OCI-LY3 (cell line): ENCODE results near the gene EPDR1.

ENCODE experiments used
- H2AFZ ChIP-seq: fragments of 200-600, 300-600 bp; shearing (Covaris generic); 2 replicates; pipeline ENCODE4 v1.6.0; 2014; ENCODE audit warnings: antibody characterized with exemption, low read depth, low read length
- H3K27ac ChIP-seq: fragments of 200-600, 300-600 bp; sonication (generic); 2 replicates; pipeline ENCODE4 v1.5.1; 2014; ENCODE audit warnings: mild to moderate bottlenecking, low read length, moderate library complexity, mixed read lengths
- H3K27me3 ChIP-seq: fragments of 200-600, 300-600 bp; sonication (generic); 2 replicates; pipeline ENCODE4 v1.6.1; 2014; ENCODE audit warnings: low read depth, low read length, mixed read lengths
- H3K36me3 ChIP-seq: fragments of 200-600, 300-600 bp; sonication (generic); replicated peaks from 2 replicates; pipeline ENCODE3; 2014; ENCODE audit warnings: low read depth, low read length, mixed read lengths
- H3K4me1 ChIP-seq: fragments of 300-600, 200-600 bp; sonication (generic); 2 replicates; pipeline ENCODE4 v1.6.1; 2014; ENCODE audit warnings: low read length, mixed read lengths
- H3K4me2 ChIP-seq: fragments of 200-600, 300-600 bp; sonication (generic); 2 replicates; pipeline ENCODE4 v1.6.1; 2014; ENCODE audit warnings: low read length, mixed read lengths
- H3K4me3 ChIP-seq: fragments of 300-600, 200-600 bp; sonication (generic); 2 replicates; pipeline ENCODE4 v1.5.1; 2014; ENCODE audit warnings: antibody characterized with exemption, mild to moderate bottlenecking, low read length, moderate library complexity
- H3K79me2 ChIP-seq: fragments of 300-600, 200-600 bp; shearing (Covaris generic); 2 replicates; pipeline ENCODE4 v1.6.1; 2014; ENCODE audit warnings: mild to moderate bottlenecking, low read length, mixed read lengths
- H3K9ac ChIP-seq: fragments of 300-600, 200-600 bp; shearing (Covaris generic); 2 replicates; pipeline ENCODE4 v1.6.0; 2014; ENCODE audit warnings: mild to moderate bottlenecking, low read length, moderate library complexity
- H3K9me3 ChIP-seq: fragments of 200-600, 300-600 bp; shearing (Covaris generic); 2 replicates; pipeline ENCODE4 v1.6.1; 2014; ENCODE audit warnings: low read length, mixed read lengths; ENCODE audit not compliant: insufficient read depth
- H4K20me1 ChIP-seq: fragments of 200-600, 300-600 bp; sonication (generic); 2 replicates; pipeline ENCODE4 v1.6.1; 2016; ENCODE audit warnings: low read length, mixed read lengths; ENCODE audit not compliant: insufficient read depth
- CTCF ChIP-seq: fragments of 200-600, 300-600 bp; sonication (generic); IDR thresholded peaks from 2 replicates; pipeline ENCODE4 v1.5.1; 2014; ENCODE audit warnings: antibody characterized with exemption, low read length, low read depth
- EZH2phosphoT487 ChIP-seq: fragments of 200-600 bp; shearing (Covaris generic); IDR thresholded peaks from 2 replicates; pipeline ENCODE4 v1.6.1; 2018; ENCODE audit warnings: antibody characterized with exemption, mixed run types, low read depth

Gene EPDR1

GRCh38 chr7:37960483-37960882 lies 40.0 kb downstream of the EPDR1 start:
- Histone ChIP-seq H3K9ac (no peak overlapping the region), H3K27me3 (peaks cover 14% of the 10 kb centered on the region; the same call in 1 of the 2 replicates), H3K4me1 (no peaks in the 10 kb centered on the region), H3K36me3 (no peaks in the 10 kb centered on the region), H3K4me2 (no peak overlapping the region), H3K27ac (no peak overlapping the region), H3K9me3 (no peaks in the 10 kb centered on the region), H3K79me2 (no peaks in the 10 kb centered on the region), H2AFZ (no peak overlapping the region), H3K4me3 (no peak overlapping the region), H4K20me1 (no peaks in the 10 kb centered on the region)
- TF ChIP-seq EZH2phosphoT487 (no peak), CTCF (no peak)

GRCh38 chr7:37961251-37961650 lies 40.8 kb downstream of the EPDR1 start:
- H3K4me1 ChIP-seq, result no peaks in the 10 kb centered on the region
- no peak overlapping the region for H2AFZ ChIP-seq
- H3K27me3 ChIP-seq, result peaks cover 14% of the 10 kb centered on the region; the same call in 1 of the 2 replicates
- H3K4me3 ChIP-seq, result no peak overlapping the region
- no peak overlapping the region for H3K27ac ChIP-seq
- H4K20me1 ChIP-seq, result no peaks in the 10 kb centered on the region
- no peaks in the 10 kb centered on the region for H3K36me3 ChIP-seq
- no peaks in the 10 kb centered on the region for H3K9me3 ChIP-seq
- H3K4me2 ChIP-seq, result no peak overlapping the region
- no peaks in the 10 kb centered on the region for H3K79me2 ChIP-seq
- TF ChIP-seq EZH2phosphoT487 (no peak), CTCF (no peak)
- no peak overlapping the region for H3K9ac ChIP-seq

- Histone ChIP-seq H3K9me3 (no peaks in the 10 kb centered on the region), H3K27ac (no peak overlapping the region), H3K4me2 (no peak overlapping the region), H3K4me1 (no peaks in the 10 kb centered on the region), H4K20me1 (no peaks in the 10 kb centered on the region), H3K79me2 (no peaks in the 10 kb centered on the region), H3K4me3 (no peak overlapping the region), H3K9ac (no peak overlapping the region), H3K27me3 (peaks cover 14% of the 10 kb centered on the region; the same call in 1 of the 2 replicates), H2AFZ (no peak overlapping the region), H3K36me3 (no peaks in the 10 kb centered on the region)
- no peak for TF ChIP-seq CTCF
- TF ChIP-seq EZH2phosphoT487, result no peak
Measured at GRCh38 chr7:37964196-37964595, 43.8 kb downstream of the EPDR1 start.

GRCh38 chr7:37970211-37970610 lies 49.8 kb downstream of the EPDR1 start:
- H3K4me1 ChIP-seq, result no peaks in the 10 kb centered on the region
- no peak for TF ChIP-seq CTCF
- no peak for TF ChIP-seq EZH2phosphoT487
- no peaks in the 10 kb centered on the region for H3K79me2 ChIP-seq
- H3K27ac ChIP-seq, result no peak overlapping the region
- H3K4me2 ChIP-seq, result no peak overlapping the region
- H3K9ac ChIP-seq, result no peak overlapping the region
- H3K36me3 ChIP-seq, result no peaks in the 10 kb centered on the region
- peaks cover 13% of the 10 kb centered on the region; the same call in 1 of the 2 replicates for H3K27me3 ChIP-seq
- H3K4me3 ChIP-seq, result no peak overlapping the region
- H4K20me1 ChIP-seq, result no peaks in the 10 kb centered on the region
- H3K9me3 ChIP-seq, result no peaks in the 10 kb centered on the region
- H2AFZ ChIP-seq, result no peak overlapping the region
